ENCODE results near the gene ATP6V1B1. TPM values are rescaled to one million over a fixed set of nuclear protein-coding genes. Genes with fewer than 3 reads are reported as not detected.

The ATP6V1B1 gene
- polyA plus RNA-seq, 1 donor (not counting 4 experiments of a cell fraction or from before 2014, with no cell fraction given), result not detected

GRCh38 chr2:70965506-70965905 is 29.8 kb downstream of the ATP6V1B1 start:
- no peaks in the 10 kb centered on the region for H3K9me1 ChIP-seq (ENCODE audit: control insufficient read depth, extremely low read depth, insufficient read depth, low read length)
- TF ChIP-seq EZH2 (IDR thresholded peaks at IDR 0.05; ENCODE audit: low read length) (no peak), CTCF (optimal IDR thresholded peaks at IDR 0.05 in 1 of 3, IDR thresholded peaks at IDR 0.05 in 1 of 3, conservative IDR thresholded peaks at IDR 0.05 in 1 of 3; ENCODE audit: extremely low read depth in 1 of 3, insufficient read depth in 2 of 3, low read length in 3 of 3) (no peak)
- H3K36me3 ChIP-seq (ENCODE audit: control insufficient read depth in 2 of 2, extremely low read depth in 1 of 2, insufficient read depth in 2 of 2, low read length in 2 of 2), result no peaks in the 10 kb centered on the region
- no peak overlapping the region for H3K9ac ChIP-seq (ENCODE audit: control insufficient read depth, extremely low read depth, insufficient read depth, low read length)
- H3K79me2 ChIP-seq (ENCODE audit: control insufficient read depth, insufficient read depth, low read length), result no peaks in the 10 kb centered on the region
- H3K9me3 ChIP-seq (ENCODE audit: control insufficient read depth, low read depth, low read length), result no peaks in the 10 kb centered on the region
- H2AFZ ChIP-seq (ENCODE audit: control insufficient read depth, low read length), result no peak overlapping the region
- peaks cover 14% of the 10 kb centered on the region for H3K27me3 ChIP-seq (ENCODE audit: control insufficient read depth, extremely low read depth, insufficient read depth, low read length)
- H3K4me3 ChIP-seq (ENCODE audit: control insufficient read depth in 2 of 3, extremely low read depth in 1 of 3, insufficient read depth in 2 of 3, low read depth in 1 of 3, low read length in 3 of 3), result peak overlapping the region in 1 of 3 experiments; percentile 62
- H3K4me2 ChIP-seq (ENCODE audit: control insufficient read depth, extremely low read depth, insufficient read depth, low read depth, low read length), result peak overlapping the region; percentile 82
- no peaks in the 10 kb centered on the region for H4K20me1 ChIP-seq (ENCODE audit: control insufficient read depth, extremely low read depth, insufficient read depth, low read length)
- FAIRE-seq (no peak), DNase-seq (ENCODE audit: low read depth, low spot score) (no peak)
- H3K27ac ChIP-seq (ENCODE audit: control insufficient read depth, insufficient read depth, low read length), result no peak overlapping the region
- peaks cover 10% of the 10 kb centered on the region for H3K4me1 ChIP-seq (ENCODE audit: control insufficient read depth, extremely low read depth, insufficient read depth, low read length)
- dilution Hi-C loops (cut with MboI; ENCODE audit: extremely low pct_ligation_motif_present, low sequenced_read_pairs), result no loop called here

- Histone ChIP-seq H3K4me3 (ENCODE audit: control insufficient read depth in 2 of 3, extremely low read depth in 1 of 3, insufficient read depth in 2 of 3, low read depth in 1 of 3, low read length in 3 of 3) (no peak overlapping the region), H3K27me3 (ENCODE audit: control insufficient read depth, extremely low read depth, insufficient read depth, low read length) (peaks cover 14% of the 10 kb centered on the region), H3K79me2 (ENCODE audit: control insufficient read depth, insufficient read depth, low read length) (no peaks in the 10 kb centered on the region), H3K27ac (ENCODE audit: control insufficient read depth, insufficient read depth, low read length) (no peak overlapping the region), H4K20me1 (ENCODE audit: control insufficient read depth, extremely low read depth, insufficient read depth, low read length) (no peaks in the 10 kb centered on the region), H3K4me2 (ENCODE audit: control insufficient read depth, extremely low read depth, insufficient read depth, low read depth, low read length) (no peak overlapping the region), H3K36me3 (ENCODE audit: control insufficient read depth in 2 of 2, extremely low read depth in 1 of 2, insufficient read depth in 2 of 2, low read length in 2 of 2) (no peaks in the 10 kb centered on the region), H3K4me1 (ENCODE audit: control insufficient read depth, extremely low read depth, insufficient read depth, low read length) (peaks cover 10% of the 10 kb centered on the region), H3K9ac (ENCODE audit: control insufficient read depth, extremely low read depth, insufficient read depth, low read length) (no peak overlapping the region), H2AFZ (ENCODE audit: control insufficient read depth, low read length) (no peak overlapping the region), H3K9me3 (ENCODE audit: control insufficient read depth, low read depth, low read length) (no peaks in the 10 kb centered on the region), H3K9me1 (ENCODE audit: control insufficient read depth, extremely low read depth, insufficient read depth, low read length) (no peaks in the 10 kb centered on the region)
- dilution Hi-C loops (cut with MboI; ENCODE audit: extremely low pct_ligation_motif_present, low sequenced_read_pairs), result no loop called here
- FAIRE-seq, result no peak
- TF ChIP-seq EZH2 (IDR thresholded peaks at IDR 0.05; ENCODE audit: low read length), result no peak
- TF ChIP-seq CTCF (optimal IDR thresholded peaks at IDR 0.05 in 1 of 3, IDR thresholded peaks at IDR 0.05 in 1 of 3, conservative IDR thresholded peaks at IDR 0.05 in 1 of 3; ENCODE audit: extremely low read depth in 1 of 3, insufficient read depth in 2 of 3, low read length in 3 of 3), result no peak
- no peak for DNase-seq (ENCODE audit: low read depth, low spot score)
These were observed 31.0 kb downstream of the ATP6V1B1 start for GRCh38 chr2:70966681-70967080.

Data from keratinocyte (primary cell).